ENCODE results near the gene NDC80.
"Not testable (repeated sequence)": the region's sequence is repeated elsewhere in the genome, so short reads cannot be mapped to it uniquely, and the experiment has no call there.

The NDC80 gene

DNA sequence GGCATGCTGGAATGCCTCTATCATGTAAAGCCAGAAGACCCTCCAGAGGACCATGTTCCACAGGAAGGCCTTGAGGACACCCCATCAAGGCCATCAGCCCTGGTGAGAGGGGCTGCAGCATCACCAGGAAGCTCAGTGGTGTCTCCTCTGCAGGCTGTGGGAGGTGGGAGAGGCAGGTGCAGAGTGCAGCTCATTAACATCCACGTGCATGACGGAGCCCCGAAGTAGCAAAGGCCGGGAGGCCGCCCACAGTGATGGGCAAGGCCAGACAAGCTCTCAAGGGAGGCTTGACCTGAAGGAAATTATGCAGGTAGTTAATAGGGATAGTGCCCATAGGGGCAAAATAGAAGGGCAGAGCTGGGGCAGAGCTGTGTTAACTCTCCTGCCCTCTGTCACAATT, 53.9 kb downstream of the NDC80 start:
- no peak for DNase-seq (ENCODE audit: low read depth, low spot score)

DNA sequence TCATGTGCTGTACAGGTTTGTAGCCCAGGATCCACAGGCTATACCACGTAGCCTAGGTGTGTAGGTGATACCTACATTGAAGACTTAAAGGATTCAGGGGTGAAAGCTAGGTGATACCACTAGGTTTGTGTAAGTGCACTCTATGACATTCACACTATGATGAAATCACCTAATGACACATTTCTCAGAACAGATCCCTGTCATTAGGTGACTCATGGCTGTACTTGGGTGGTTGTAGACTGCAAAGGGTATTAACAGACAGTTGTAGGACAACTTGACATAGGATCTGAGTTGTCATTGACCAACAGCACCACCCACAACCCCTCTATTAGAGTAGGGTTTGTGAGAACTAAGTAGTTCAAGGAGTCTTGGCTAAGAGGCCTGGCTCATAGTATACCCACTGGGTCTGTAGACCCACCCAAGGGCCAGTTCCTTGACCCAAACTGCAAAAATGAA, 56.5 kb downstream of the NDC80 start:
- no peak for DNase-seq (ENCODE audit: low read depth, low spot score)

DNA sequence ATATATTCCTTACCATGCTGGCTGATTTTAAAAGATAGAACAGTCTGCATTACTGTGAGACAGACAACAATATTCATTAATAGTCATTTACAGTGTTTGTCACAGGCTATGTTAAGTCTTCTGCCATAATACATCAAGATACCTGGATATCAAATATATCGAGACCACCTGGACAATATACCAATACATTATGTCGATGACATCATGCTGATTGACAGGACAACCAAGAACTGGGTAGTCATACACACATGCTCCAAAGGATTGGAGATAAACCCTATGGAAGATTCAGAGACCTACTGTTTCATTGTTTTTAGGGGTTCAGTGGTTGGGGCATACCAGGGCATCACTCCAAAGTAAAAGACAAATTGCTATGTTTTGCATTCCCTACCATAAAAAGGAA, 57.6 kb downstream of the NDC80 start:
- DNase-seq (ENCODE audit: low read depth, low spot score) = no peak

DNA sequence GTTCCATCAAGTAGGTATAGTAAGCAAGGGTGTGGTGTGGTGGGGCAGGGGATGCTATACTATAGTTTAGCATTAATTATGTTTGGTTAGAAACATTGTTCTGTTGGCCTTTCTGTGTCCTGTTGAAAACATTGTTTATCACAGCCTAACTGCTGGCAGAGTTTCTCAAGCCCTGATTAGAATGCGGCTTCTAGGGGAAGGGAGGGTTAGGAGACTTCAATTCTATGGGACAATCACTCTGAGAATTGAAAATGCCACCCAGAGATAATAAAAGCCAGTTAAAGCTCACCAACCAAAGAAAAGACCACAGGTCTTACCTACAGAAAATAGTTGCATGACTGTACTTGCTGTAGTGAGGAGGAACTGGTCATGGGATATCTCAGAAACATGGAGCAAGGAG, 64.2 kb downstream of the NDC80 start:
- no peak for DNase-seq (ENCODE audit: low read depth, low spot score)

GRCh38 chr18:2636126-2636631, 64.8 kb downstream of the NDC80 start:
- no peak for DNase-seq (ENCODE audit: low read depth, low spot score)

DNA sequence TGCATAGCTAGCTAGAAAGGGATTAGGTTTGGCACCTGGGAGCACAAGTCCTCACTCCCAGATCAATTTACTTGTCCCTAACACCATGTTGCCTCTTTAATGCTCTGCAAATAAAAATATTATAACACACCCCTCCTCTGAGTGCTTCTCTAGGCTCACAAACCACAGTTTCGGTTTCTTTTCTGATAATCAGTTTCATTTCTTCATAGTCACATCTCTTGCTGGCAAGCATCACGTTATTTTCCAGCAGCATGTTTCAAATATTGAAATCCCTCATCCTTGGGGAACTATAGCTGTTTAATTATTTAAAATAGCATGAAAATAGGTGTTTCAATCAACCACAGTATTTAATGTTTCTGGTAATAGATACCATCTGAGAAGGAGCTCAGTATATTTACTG, 70.3 kb downstream of the NDC80 start:
- DNase-seq (ENCODE audit: low read depth, low spot score) = no peak

DNA sequence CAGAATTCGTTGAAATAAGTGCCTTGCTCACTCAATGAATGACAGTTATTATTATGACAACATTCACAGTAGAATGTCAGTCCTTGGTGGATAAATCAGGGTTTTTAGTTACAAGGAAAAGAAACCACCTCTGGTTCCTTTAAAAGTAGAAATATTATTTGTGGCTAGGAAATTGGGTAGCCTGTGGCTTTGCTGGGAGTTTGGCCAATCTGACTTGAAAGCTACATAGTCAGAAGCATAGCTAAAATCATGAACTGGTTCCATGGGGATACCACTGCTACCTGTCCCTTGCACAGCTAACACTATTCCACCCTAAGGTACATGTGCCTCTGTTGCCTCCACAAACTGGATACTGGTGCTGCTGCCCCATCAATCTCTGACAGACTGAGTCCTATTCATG, 71.4 kb downstream of the NDC80 start:
- no peak for DNase-seq (ENCODE audit: low read depth, low spot score)

- no peak for DNase-seq (ENCODE audit: low read depth, low spot score)
Observed at GRCh38 chr18:2644535-2644934, 73.2 kb downstream of the NDC80 start.

DNA sequence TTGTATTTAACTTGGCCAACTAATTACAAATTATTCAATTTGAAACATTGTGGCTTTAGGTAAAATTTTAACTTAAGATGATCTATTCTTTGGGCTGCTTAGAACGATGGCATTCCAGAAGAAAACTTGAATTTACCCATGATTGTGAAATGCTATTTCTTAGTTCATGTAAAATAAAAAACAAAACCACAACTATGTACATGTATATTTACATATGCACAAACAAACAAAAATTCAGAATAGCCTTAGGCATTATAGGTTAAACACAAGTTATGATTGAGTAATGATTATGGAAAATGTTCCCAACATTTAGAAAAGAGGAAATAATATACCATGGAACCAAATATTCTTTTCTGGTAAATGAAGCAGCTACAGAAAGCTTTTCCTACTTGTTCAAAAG, 80.6 kb downstream of the NDC80 start:
- no peak for DNase-seq (ENCODE audit: low read depth, low spot score)

- no peak for DNase-seq (ENCODE audit: low read depth, low spot score)
Observed at GRCh38 chr18:2653467-2653866, 82.1 kb downstream of the NDC80 start.

GRCh38 chr18:2654169-2654927, 83.0 kb downstream of the NDC80 start:
- DNase-seq (ENCODE audit: low read depth, low spot score) = no peak

DNA sequence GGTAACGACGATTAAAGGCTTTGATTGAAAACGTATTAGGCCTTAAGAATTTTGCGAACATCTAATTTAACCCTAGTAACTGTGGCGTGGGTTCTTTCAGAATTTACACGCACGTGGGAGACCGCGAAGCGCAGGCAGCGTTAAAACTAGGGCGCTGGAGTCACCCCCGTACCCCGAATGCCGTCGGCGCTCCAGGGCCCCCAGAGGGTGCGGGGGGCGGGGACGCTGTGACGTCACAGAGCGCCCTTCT, 83.5 kb downstream of the NDC80 start:
- DNase-seq (ENCODE audit: low read depth, low spot score) = peak; percentile 43

DNA sequence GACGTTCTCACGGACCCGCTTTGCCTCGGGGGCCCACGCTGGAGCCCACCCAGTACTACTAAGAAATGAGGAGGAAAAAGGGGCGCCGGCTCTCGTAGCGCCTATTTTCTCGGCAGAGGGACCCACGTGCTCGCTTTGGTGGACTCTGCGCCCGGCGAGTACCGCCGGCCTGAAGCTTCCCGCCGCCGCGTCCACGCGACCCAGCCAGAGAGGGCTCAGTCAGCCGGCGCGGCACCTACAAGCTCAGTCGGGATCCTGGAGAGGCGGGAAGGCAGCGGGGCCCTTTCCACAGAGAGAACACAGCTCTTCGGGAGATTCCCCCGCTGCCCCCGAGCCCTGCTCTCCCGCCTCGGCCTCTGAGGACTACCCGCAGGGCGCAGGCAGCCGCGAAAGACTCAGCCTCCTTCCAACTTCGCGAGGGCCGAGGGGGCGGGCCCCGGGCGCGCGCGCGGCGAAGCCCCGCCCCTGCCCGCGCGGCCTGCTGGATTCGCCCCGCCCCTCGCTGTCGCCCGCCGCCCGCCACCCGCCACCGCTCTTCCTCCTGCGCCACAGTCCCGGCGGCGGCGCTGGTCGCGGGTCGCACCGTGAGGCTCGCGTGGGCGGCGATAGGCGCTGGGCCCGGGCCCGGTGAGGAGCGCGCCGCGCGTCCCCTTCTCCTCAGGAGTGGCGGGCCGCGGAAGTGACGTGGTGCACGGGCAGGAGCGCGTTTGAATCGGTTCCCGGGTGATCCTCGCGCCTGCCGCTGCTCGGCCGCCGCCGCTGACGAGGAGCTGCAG, 84.0 kb downstream of the NDC80 start, which contains the start of gene SMCHD1:
Gene SMCHD1 (plus strand): TSS at position 549 of the 776 bp plus-strand sequence. CDS start 350 bp downstream, outside the sequence.
- DNase-seq (ENCODE audit: low read depth, low spot score) = peak; percentile 80

- DNase-seq (ENCODE audit: low read depth, low spot score) = no peak
Observed at GRCh38 chr18:2655954-2656236, 84.5 kb downstream of the NDC80 start.

DNA sequence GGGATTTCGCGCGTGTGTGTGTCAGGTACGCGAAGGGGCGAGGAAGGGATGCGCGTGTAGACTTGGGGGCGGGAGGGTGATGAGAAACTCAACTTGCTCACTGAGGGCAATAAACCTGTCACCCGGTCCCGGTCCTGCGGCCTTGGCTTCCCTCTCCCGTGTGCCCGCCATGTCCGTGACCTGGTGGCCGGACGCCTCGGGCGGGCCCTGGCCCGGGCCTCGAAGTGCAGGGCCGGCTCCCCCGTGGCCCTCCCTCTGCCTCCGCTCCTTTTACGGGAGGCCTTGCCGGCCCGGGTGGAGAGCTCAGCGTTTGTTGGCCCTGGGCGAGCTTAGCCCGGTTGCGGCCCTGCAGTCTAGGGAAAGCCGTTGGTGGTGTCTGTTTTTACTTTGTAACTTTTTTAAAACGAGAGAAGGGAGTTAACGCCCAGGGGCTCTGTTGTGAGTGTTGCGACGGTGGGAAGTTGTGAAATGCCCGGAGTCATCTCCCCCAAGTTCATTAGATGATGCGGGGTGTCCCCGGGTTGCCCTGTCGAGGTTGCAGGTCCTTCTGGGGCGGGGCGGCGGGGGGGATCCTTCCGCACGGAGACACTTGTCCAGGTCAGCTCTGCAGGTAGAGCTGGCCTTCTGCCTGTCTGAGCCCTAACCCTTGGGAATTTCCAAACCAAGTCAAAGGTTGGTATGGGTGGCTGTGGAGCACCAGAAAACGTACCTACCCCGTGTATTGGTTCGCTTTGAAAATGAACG, 85.1 kb downstream of the NDC80 start:
- DNase-seq (ENCODE audit: low read depth, low spot score) = peak; percentile 11

- DNase-seq (ENCODE audit: low read depth, low spot score) = no peak
Observed at GRCh38 chr18:2656981-2657512, 85.7 kb downstream of the NDC80 start.

- DNase-seq (ENCODE audit: low read depth, low spot score) = no peak
Observed at GRCh38 chr18:2657788-2658458, 86.6 kb downstream of the NDC80 start.

GRCh38 chr18:2660849-2661248, 89.5 kb downstream of the NDC80 start:
- not testable (repeated sequence) for DNase-seq (ENCODE audit: low read depth, low spot score)

DNA sequence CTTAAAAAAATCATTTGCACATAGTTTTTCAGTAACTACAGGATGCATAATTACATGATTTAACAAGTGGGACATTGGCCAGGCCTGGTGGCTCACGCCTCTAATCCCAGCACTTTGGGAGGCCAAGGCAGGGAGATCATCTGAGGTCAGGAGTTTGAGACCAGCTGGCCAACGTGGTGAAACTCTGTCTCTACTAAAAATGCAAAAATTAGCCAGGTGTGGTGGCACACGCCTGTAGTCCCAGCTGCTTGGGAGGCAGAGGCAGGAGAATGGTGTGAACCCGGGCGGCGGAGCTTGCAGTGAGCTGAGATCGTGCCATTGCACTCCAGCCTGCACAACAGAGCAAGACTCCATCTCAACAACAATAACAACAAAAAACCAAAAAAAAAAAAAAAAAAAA, 90.9 kb downstream of the NDC80 start:
- DNase-seq (ENCODE audit: low read depth, low spot score) = not testable (repeated sequence)

DNA sequence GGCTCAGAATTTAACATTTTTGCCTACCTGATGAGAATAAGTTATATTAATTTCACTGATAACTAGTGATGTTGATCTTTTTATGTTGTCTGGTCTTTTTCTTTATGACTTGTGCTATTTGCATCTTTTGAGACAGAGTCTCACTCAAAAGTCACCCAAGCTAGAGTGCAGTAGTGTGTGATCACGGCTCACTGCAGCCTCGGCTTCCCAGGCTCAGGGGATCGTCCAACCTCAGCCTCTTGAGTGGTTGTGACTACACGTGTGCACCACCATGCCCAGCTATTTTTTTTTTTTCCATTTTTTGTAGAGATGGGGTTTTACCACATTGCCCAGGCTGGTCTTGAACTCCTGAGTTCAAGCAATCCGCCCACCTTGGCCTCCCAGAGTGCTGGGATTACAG, 91.6 kb downstream of the NDC80 start:
- DNase-seq (ENCODE audit: low read depth, low spot score) = no peak
